Mesenchymal stem cell (in vitro differentiated cells and primary cell): ENCODE data around the gene PSAT1.
A peak's percentile ranks its signal among the peaks of the same experiment; 100 is the strongest.

Source experiments
- DNase-seq: peaks from one replicate; pipeline ENCODE4 v3.0.0-alpha.2; 2013
- H2AFZ ChIP-seq: one replicate; pipeline ENCODE4 v1.6.1; 2013; ENCODE audit warnings: low read depth, mild to moderate bottlenecking, control low read depth, inconsistent platforms, low read length, moderate library complexity
- H2AK5ac ChIP-seq: 2 replicates; pipeline ENCODE4 v1.6.1; 2013; ENCODE audit warnings: low read length, moderate library complexity, mild to moderate bottlenecking, inconsistent platforms; ENCODE audit not compliant: severe bottlenecking
- H2BK120ac ChIP-seq: one replicate; pipeline ENCODE4 v1.6.1; 2013; ENCODE audit warnings: low read depth, mild to moderate bottlenecking, inconsistent platforms, low read length, moderate library complexity
- H2BK12ac ChIP-seq, 2 experiments: one replicate each; pipeline ENCODE4 v1.6.1; 2013; ENCODE audit warnings: inconsistent platforms in 2 of 2, low read length in 2 of 2, mild to moderate bottlenecking in 2 of 2, moderate library complexity in 2 of 2, control low read depth in 1 of 2
- H2BK15ac ChIP-seq: one replicate; pipeline ENCODE4 v1.6.1; 2013; ENCODE audit warnings: mild to moderate bottlenecking, low read depth, inconsistent platforms; ENCODE audit not compliant: poor library complexity, severe bottlenecking
- H2BK5ac ChIP-seq: 2 replicates; pipeline ENCODE4 v1.6.1; 2013; ENCODE audit warnings: low read depth, mild to moderate bottlenecking, low read length, control low read depth, inconsistent platforms; ENCODE audit not compliant: poor library complexity, severe bottlenecking
- H3K14ac ChIP-seq, 2 experiments: one replicate each; pipeline ENCODE4 v1.6.1; 2013; ENCODE audit warnings: inconsistent platforms in 2 of 2, low read length in 2 of 2, control low read depth in 1 of 2, mild to moderate bottlenecking in 1 of 2, moderate library complexity in 1 of 2
- H3K18ac ChIP-seq, 2 experiments: one replicate each; pipeline ENCODE4 v1.6.1; 2013; ENCODE audit warnings: inconsistent platforms in 2 of 2, low read length in 2 of 2, control low read depth in 1 of 2, low read depth in 1 of 2, mild to moderate bottlenecking in 1 of 2
- H3K23ac ChIP-seq, 2 experiments: one replicate each; pipeline ENCODE4 v1.6.1; 2013; ENCODE audit warnings: inconsistent platforms in 2 of 2, low read length in 2 of 2, mild to moderate bottlenecking in 2 of 2, moderate library complexity in 2 of 2, control low read depth in 1 of 2
- H3K27ac ChIP-seq: 2 replicates; pipeline ENCODE4 v1.5.1; 2013; ENCODE audit warnings: mild to moderate bottlenecking, moderate library complexity, low read length, control low read depth, inconsistent platforms; ENCODE audit not compliant: poor library complexity, severe bottlenecking
- H3K27me3 ChIP-seq, 2 experiments: 2 replicates each; pipeline versions ENCODE4 v1.6.1 to v1.7.0; 2013; ENCODE audit warnings: low read length in 2 of 2, mild to moderate bottlenecking in 2 of 2, moderate library complexity in 2 of 2, control low read depth in 1 of 2, inconsistent platforms in 1 of 2; ENCODE audit not compliant: control insufficient read depth in 1 of 2, insufficient read depth in 1 of 2
- H3K36me3 ChIP-seq, 2 experiments: 2 replicates each; pipeline versions ENCODE4 v1.6.1 to v1.7.0; 2013; ENCODE audit warnings: low read length in 2 of 2, control low read depth in 1 of 2, inconsistent platforms in 1 of 2, low read depth in 1 of 2, mild to moderate bottlenecking in 1 of 2; ENCODE audit not compliant: insufficient read depth in 2 of 2, control insufficient read depth in 1 of 2
- H3K4ac ChIP-seq, 2 experiments: one replicate each; pipeline ENCODE4 v1.6.1; 2013; ENCODE audit warnings: inconsistent platforms in 2 of 2, low read length in 2 of 2, mild to moderate bottlenecking in 2 of 2, moderate library complexity in 2 of 2, control low read depth in 1 of 2, low read depth in 1 of 2
- H3K4me1 ChIP-seq: 2 replicates; pipeline ENCODE4 v1.6.1; 2013; ENCODE audit warnings: low read depth, low read length, control low read depth; ENCODE audit not compliant: control insufficient read depth, insufficient read depth
- H3K4me2 ChIP-seq: 2 replicates; pipeline ENCODE4 v1.6.1; 2013; ENCODE audit warnings: low read length, mild to moderate bottlenecking, inconsistent platforms; ENCODE audit not compliant: poor library complexity, severe bottlenecking
- H3K4me3 ChIP-seq, 2 experiments: 2 replicates each; pipeline versions ENCODE4 v1.5.1 to v1.7.0; 2013; ENCODE audit warnings: low read length in 2 of 2, mild to moderate bottlenecking in 2 of 2, control low read depth in 1 of 2, low read depth in 1 of 2; ENCODE audit not compliant: insufficient read depth in 1 of 2
- H3K79me1 ChIP-seq: replicated peaks from 2 replicates; pipeline ENCODE4 v1.6.1; 2013; ENCODE audit warnings: mild to moderate bottlenecking, control low read depth, low read length, inconsistent platforms; ENCODE audit not compliant: poor library complexity, severe bottlenecking
- H3K9ac ChIP-seq: 2 replicates; pipeline ENCODE4 v1.7.0; 2013; ENCODE audit warnings: mild to moderate bottlenecking, low read length, moderate library complexity
- H3K9me3 ChIP-seq: 2 replicates; pipeline ENCODE4 v1.7.0; 2013; ENCODE audit warnings: mild to moderate bottlenecking, low read length; ENCODE audit not compliant: control insufficient read depth
- H4K8ac ChIP-seq: one replicate; pipeline ENCODE4 v1.6.1; 2013; ENCODE audit warnings: inconsistent platforms, mild to moderate bottlenecking, low read length, moderate library complexity
- H4K91ac ChIP-seq: one replicate; pipeline ENCODE4 v1.6.1; 2013; ENCODE audit warnings: mild to moderate bottlenecking, low read length, inconsistent platforms
- WGBS: methylation state at CpG from one replicate; pipeline ENCODE4 v1.1.7; 2013; ENCODE audit warnings: mixed read lengths; 5-methylcytosine and 5-hydroxymethylcytosine counted together

The PSAT1 gene

DNA sequence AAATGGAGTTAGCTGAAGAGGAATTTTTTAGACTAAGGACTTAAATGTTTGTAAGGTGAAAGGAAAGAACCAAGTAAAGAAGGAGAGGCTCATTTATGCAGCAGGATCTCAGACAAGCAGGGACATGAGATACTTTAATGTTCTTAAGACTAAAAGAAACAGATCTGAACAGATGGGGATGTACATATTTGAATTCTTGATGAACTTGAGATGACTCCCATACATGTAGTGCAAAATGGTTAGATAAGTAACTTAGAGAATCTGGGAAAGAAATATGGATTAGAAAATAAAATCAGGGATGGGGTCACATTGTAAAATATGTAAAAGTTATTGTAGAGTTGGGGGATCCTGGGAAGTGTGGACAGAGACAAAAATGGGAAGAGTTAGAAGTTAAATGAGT lies 27.1 kb upstream of the PSAT1 start:
- Histone ChIP-seq H2BK5ac (no peak overlapping the region), H3K4ac (no peak overlapping the region), H3K23ac (no peak overlapping the region), H4K8ac (no peak overlapping the region), H2AFZ (no peak overlapping the region), H2AK5ac (no peak overlapping the region), H2BK120ac (no peak overlapping the region), H3K79me1 (no peaks in the 10 kb centered on the region), H3K36me3 (peaks cover 0 to 33% of the 10 kb centered on the region in 2 experiments), H3K4me2 (no peak overlapping the region), H3K27ac (no peak overlapping the region), H3K4me3 (no peak overlapping the region), H4K91ac (no peak overlapping the region), H3K9ac (no peak overlapping the region), H2BK15ac (no peak overlapping the region), H3K14ac (no peak overlapping the region), H3K18ac (no peak overlapping the region), H3K27me3 (no peaks in the 10 kb centered on the region), H3K4me1 (peaks cover 1% of the 10 kb centered on the region), H2BK12ac (no peak overlapping the region), H3K9me3 (no peaks in the 10 kb centered on the region)
- no peak for DNase-seq

DNA sequence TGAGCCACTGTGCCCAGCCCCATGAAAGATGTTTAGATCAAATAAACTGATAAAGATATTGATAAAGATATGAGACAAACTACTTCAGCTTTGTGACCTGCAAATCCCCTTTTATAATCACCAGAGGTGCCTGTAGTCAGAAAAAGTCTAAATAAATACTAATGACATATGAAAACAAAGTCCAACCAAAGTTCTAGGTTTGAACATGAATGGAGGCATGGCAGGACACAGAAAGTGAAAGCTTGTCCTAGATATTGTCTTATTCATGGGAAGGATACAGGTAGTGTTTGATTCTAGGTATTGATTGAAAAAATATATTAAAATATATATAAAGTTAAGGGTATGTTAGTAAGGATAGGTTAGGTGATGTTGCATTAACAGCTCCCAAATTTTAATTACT lies 24.6 kb upstream of the PSAT1 start:
- peaks cover 1% of the 10 kb centered on the region for H3K4me1 ChIP-seq
- no peak overlapping the region for H4K91ac ChIP-seq
- H3K9me3 ChIP-seq: no peaks in the 10 kb centered on the region
- H3K27ac ChIP-seq: no peak overlapping the region
- H3K4ac ChIP-seq: no peak overlapping the region
- peaks cover 0 to 13% of the 10 kb centered on the region in 2 experiments for H3K36me3 ChIP-seq
- no peak overlapping the region for H4K8ac ChIP-seq
- no peak for DNase-seq
- H2AFZ ChIP-seq: no peak overlapping the region
- no peak overlapping the region for H3K9ac ChIP-seq
- no peak overlapping the region for H2AK5ac ChIP-seq
- H3K18ac ChIP-seq: no peak overlapping the region
- no peak overlapping the region for H3K14ac ChIP-seq
- no peaks in the 10 kb centered on the region for H3K27me3 ChIP-seq
- H2BK15ac ChIP-seq: no peak overlapping the region
- H3K4me2 ChIP-seq: no peak overlapping the region
- no peak overlapping the region for H2BK120ac ChIP-seq
- H3K4me3 ChIP-seq: no peak overlapping the region
- H2BK5ac ChIP-seq: no peak overlapping the region
- H3K79me1 ChIP-seq: no peaks in the 10 kb centered on the region
- H3K23ac ChIP-seq: no peak overlapping the region
- H2BK12ac ChIP-seq: no peak overlapping the region

DNA sequence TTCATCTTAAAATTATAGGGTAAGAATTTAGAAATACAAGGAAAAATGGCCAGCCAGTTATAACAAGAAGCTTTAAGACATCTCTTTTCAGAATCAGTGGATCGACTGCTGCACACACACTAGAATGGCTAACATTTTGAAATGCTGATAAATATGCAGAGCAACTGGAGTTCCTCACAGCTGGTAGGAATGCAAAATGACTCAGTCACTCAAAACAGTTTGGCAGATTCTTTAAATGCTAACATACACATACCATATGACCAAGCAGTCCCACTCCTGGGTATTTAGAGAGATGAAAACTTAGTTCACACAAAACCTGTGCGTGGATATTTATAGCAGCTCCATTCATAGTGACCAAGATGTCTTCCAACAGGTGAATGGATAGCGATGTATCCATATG lies 23.2 kb upstream of the PSAT1 start:
- Histone ChIP-seq H4K91ac (no peak overlapping the region), H2BK12ac (no peak overlapping the region), H4K8ac (no peak overlapping the region), H3K4me3 (no peak overlapping the region), H2BK5ac (no peak overlapping the region), H3K14ac (no peak overlapping the region), H3K27me3 (no peaks in the 10 kb centered on the region), H2AK5ac (no peak overlapping the region), H3K23ac (no peak overlapping the region), H3K4me2 (no peak overlapping the region), H3K79me1 (no peaks in the 10 kb centered on the region), H3K9ac (no peak overlapping the region), H3K18ac (no peak overlapping the region), H2AFZ (no peak overlapping the region), H3K4ac (no peak overlapping the region), H3K27ac (no peak overlapping the region), H2BK15ac (no peak overlapping the region), H3K9me3 (no peaks in the 10 kb centered on the region), H2BK120ac (no peak overlapping the region), H3K36me3 (peaks cover 0 to 4% of the 10 kb centered on the region in 2 experiments), H3K4me1 (no peaks in the 10 kb centered on the region)
- 98% methylated on average over 3 of the region's 3 CpGs for WGBS
- peak; percentile 29 for DNase-seq

DNA sequence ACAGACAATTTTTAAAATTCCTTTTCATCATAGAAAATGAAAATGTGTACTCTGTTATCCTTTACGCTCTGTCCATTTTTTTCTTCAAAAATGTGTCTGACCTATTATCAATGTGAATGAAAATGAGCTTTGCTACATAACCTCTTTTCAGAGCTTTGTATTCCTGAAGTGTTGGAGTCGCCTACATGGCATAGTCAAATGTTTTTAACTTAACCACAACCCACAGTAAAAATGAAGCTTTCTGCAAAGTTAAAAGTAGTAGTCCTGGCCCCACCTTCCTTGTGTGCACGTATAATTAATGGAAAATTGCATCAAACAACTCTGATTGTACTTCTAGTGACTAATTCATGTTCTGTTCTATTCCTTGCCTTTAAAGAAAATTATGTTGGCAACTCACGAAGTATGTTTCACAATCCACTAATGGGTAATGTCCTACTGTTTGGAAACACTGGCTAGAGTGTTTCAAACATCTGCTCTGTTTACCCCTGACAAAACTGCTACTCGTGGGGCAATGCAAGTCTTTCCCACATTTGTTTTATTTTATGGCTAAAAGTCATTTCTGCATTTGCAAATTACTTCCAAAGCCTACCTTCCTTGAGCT lies 18.6 kb upstream of the PSAT1 start:
- Histone ChIP-seq H3K27ac (no peak overlapping the region), H2AFZ (no peak overlapping the region), H2BK15ac (no peak overlapping the region), H2BK120ac (no peak overlapping the region), H3K9ac (no peak overlapping the region), H3K9me3 (no peaks in the 10 kb centered on the region), H3K4ac (no peak overlapping the region), H3K79me1 (no peaks in the 10 kb centered on the region), H3K27me3 (no peaks in the 10 kb centered on the region), H3K36me3 (no peaks in the 10 kb centered on the region), H3K18ac (no peak overlapping the region), H4K91ac (no peak overlapping the region), H4K8ac (no peak overlapping the region), H2BK5ac (no peak overlapping the region), H2BK12ac (no peak overlapping the region), H3K4me1 (peaks cover 8% of the 10 kb centered on the region), H2AK5ac (no peak overlapping the region), H3K4me2 (no peak overlapping the region), H3K4me3 (no peak overlapping the region), H3K23ac (no peak overlapping the region), H3K14ac (no peak overlapping the region)
- 56% methylated on average over 4 of the region's 5 CpGs for WGBS
- peak; percentile 92 for DNase-seq
